Osteocyte (in vitro differentiated cells): ENCODE measurements around the gene PADI2. TPM values are rescaled to one million over a fixed set of nuclear protein-coding genes. Genes with fewer than 3 reads are reported as not detected.

Source experiments
- DNase-seq: peaks from one replicate; pipeline ENCODE4 v3.0.0; 2021; ENCODE audit warnings: mixed read lengths; ENCODE audit not compliant: unreplicated experiment; ENCODE audit errors: extremely low spot score
- H3K27ac Mint-ChIP-seq: one replicate; pipeline ENCODE4 v1.8.0; 2021; ENCODE audit warnings: mild to moderate bottlenecking, mixed read lengths; ENCODE audit not compliant: unreplicated experiment
- H3K27me3 Mint-ChIP-seq: one replicate; pipeline ENCODE4 v1.8.0; 2021; ENCODE audit warnings: mixed read lengths; ENCODE audit not compliant: unreplicated experiment
- H3K36me3 Mint-ChIP-seq: one replicate; pipeline ENCODE4 v1.8.0; 2021; ENCODE audit warnings: mixed read lengths; ENCODE audit not compliant: unreplicated experiment
- H3K4me1 Mint-ChIP-seq: one replicate; pipeline ENCODE4 v1.8.0; 2021; ENCODE audit warnings: mixed read lengths; ENCODE audit not compliant: unreplicated experiment
- H3K4me3 Mint-ChIP-seq: one replicate; pipeline ENCODE4 v1.8.0; 2021; ENCODE audit warnings: mild to moderate bottlenecking, moderate library complexity, mixed read lengths; ENCODE audit not compliant: unreplicated experiment
- H3K9me3 Mint-ChIP-seq: one replicate; pipeline ENCODE4 v1.8.0; 2021; ENCODE audit warnings: mixed read lengths; ENCODE audit not compliant: unreplicated experiment
- total RNA-seq: library from RNA; stranded (reverse); gene quantifications from 2 replicates; pipeline ENCODE4 v1.2.1, GENCODE V29; 2021
- TF ChIP-seq, protein P1 (sequence below): fragments of 200-600 bp; sonication (generic); IDR thresholded peaks from 2 replicates; pipeline ENCODE4 v1.5.0; 2021; ENCODE audit warnings: antibody characterized with exemption, mild to moderate bottlenecking, moderate library complexity

The PADI2 gene
- total RNA-seq, 1 donor from 2014 or later: 111 TPM

- TF ChIP-seq, protein P1, sequence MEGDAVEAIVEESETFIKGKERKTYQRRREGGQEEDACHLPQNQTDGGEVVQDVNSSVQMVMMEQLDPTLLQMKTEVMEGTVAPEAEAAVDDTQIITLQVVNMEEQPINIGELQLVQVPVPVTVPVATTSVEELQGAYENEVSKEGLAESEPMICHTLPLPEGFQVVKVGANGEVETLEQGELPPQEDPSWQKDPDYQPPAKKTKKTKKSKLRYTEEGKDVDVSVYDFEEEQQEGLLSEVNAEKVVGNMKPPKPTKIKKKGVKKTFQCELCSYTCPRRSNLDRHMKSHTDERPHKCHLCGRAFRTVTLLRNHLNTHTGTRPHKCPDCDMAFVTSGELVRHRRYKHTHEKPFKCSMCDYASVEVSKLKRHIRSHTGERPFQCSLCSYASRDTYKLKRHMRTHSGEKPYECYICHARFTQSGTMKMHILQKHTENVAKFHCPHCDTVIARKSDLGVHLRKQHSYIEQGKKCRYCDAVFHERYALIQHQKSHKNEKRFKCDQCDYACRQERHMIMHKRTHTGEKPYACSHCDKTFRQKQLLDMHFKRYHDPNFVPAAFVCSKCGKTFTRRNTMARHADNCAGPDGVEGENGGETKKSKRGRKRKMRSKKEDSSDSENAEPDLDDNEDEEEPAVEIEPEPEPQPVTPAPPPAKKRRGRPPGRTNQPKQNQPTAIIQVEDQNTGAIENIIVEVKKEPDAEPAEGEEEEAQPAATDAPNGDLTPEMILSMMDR: no peak
- DNase-seq: no peak
- no peaks in the 10 kb centered on the region for H3K4me1 Mint-ChIP-seq
- H3K9me3 Mint-ChIP-seq: no peaks in the 10 kb centered on the region
- H3K27ac Mint-ChIP-seq: no peak overlapping the region
- H3K36me3 Mint-ChIP-seq: no peaks in the 10 kb centered on the region
- H3K4me3 Mint-ChIP-seq: no peak overlapping the region
- peaks cover 9% of the 10 kb centered on the region for H3K27me3 Mint-ChIP-seq
Measured at GRCh38 chr1:17109892-17110554, 9.2 kb downstream of the PADI2 start.

DNA sequence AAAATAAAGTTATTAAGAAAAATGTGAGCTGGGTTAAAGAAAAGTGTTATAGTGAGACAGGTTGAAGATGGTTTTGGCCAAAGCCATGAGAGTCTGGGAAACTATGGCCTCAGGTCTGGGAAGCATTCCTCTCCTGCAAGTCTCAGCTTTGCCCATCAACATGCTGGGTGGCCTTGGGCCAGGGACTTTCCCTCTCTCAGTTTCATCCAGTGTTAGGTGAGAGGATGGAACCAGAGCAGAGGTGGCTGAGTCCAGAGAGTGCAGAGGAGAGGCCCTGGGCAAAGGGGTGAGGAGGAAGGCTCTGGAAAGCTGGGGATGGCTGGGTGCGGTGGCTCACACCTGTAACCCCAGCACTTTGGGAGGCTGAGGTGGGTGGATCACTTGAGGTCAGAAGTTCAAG, 10.5 kb downstream of the PADI2 start:
- H3K4me1 Mint-ChIP-seq: no peaks in the 10 kb centered on the region
- no peaks in the 10 kb centered on the region for H3K36me3 Mint-ChIP-seq
- no peak for DNase-seq
- H3K27ac Mint-ChIP-seq: no peak overlapping the region
- H3K9me3 Mint-ChIP-seq: no peaks in the 10 kb centered on the region
- TF ChIP-seq, protein P1: no peak
- H3K4me3 Mint-ChIP-seq: no peak overlapping the region
- peaks cover 9% of the 10 kb centered on the region for H3K27me3 Mint-ChIP-seq

GRCh38 chr1:17108360-17108759, 10.9 kb downstream of the PADI2 start:
- H3K4me3 Mint-ChIP-seq: no peak overlapping the region
- no peak overlapping the region for H3K27ac Mint-ChIP-seq
- peaks cover 9% of the 10 kb centered on the region for H3K27me3 Mint-ChIP-seq
- no peaks in the 10 kb centered on the region for H3K36me3 Mint-ChIP-seq
- no peak for DNase-seq
- H3K4me1 Mint-ChIP-seq: no peaks in the 10 kb centered on the region
- H3K9me3 Mint-ChIP-seq: no peaks in the 10 kb centered on the region
- TF ChIP-seq, protein P1: no peak

- TF ChIP-seq, protein P1: no peak
- DNase-seq: no peak
- peaks cover 10% of the 10 kb centered on the region for H3K27me3 Mint-ChIP-seq
Measured at GRCh38 chr1:17104782-17105181, 14.5 kb downstream of the PADI2 start.

DNA sequence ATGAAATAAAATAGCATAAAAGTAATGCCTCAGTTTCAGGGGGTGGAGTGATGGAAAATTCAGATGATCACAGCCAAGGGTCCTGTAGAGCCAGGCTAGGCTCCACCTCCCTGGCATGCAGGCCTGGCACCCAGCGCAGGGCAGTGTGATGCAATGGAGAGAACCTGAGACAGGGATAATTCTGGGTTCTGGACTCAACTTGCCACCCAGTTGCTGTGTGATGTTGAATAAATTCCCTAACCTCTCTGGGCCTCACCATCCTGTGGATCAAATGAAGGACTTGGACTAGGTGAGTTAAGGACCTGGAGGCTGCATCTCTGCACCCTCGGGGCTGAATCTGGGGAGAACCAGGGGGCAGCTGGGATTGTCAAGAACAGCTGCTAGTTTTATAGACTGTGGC, 17.0 kb downstream of the PADI2 start:
- TF ChIP-seq, protein P1: no peak
- Mint-ChIP-seq H3K36me3 (peaks cover 2% of the 10 kb centered on the region), H3K4me3 (no peak overlapping the region), H3K9me3 (no peaks in the 10 kb centered on the region), H3K4me1 (peaks cover 28% of the 10 kb centered on the region), H3K27ac (no peak overlapping the region), H3K27me3 (peaks cover 11% of the 10 kb centered on the region)
- DNase-seq: no peak

More at GRCh38 chr1:17104782-17105181, 14.5 kb downstream of the PADI2 start:
- H3K4me1 Mint-ChIP-seq: peaks cover 3% of the 10 kb centered on the region
- no peaks in the 10 kb centered on the region for H3K36me3 Mint-ChIP-seq
- no peak overlapping the region for H3K27ac Mint-ChIP-seq
- H3K9me3 Mint-ChIP-seq: no peaks in the 10 kb centered on the region
- no peak overlapping the region for H3K4me3 Mint-ChIP-seq
